ENCODE results near the gene SMAD5.

DNA sequence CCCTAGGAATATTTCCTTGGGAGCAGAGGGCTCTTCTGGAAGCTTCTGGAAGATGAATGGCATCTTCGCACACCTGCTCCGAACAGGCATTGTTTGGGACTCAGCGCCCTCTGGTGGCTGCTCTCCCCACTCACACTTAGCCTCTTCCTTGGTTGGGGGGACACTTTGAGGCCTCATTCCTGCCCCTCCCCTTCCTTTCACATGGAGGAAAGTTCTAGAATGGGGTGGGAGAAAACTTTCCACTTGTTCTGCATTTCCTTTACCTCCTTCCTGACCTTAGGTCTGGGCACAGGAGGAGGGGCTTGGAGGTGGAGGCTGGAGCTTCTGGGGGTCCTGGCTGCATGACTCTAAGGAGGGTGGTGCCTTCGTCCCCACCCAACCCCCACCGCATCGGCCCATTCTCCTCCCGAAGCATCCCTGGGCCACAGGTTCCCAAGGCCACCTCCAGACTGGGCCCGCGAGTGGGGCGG, 79.6 kb downstream of the SMAD5 start:
- TF ChIP-seq, protein P1, sequence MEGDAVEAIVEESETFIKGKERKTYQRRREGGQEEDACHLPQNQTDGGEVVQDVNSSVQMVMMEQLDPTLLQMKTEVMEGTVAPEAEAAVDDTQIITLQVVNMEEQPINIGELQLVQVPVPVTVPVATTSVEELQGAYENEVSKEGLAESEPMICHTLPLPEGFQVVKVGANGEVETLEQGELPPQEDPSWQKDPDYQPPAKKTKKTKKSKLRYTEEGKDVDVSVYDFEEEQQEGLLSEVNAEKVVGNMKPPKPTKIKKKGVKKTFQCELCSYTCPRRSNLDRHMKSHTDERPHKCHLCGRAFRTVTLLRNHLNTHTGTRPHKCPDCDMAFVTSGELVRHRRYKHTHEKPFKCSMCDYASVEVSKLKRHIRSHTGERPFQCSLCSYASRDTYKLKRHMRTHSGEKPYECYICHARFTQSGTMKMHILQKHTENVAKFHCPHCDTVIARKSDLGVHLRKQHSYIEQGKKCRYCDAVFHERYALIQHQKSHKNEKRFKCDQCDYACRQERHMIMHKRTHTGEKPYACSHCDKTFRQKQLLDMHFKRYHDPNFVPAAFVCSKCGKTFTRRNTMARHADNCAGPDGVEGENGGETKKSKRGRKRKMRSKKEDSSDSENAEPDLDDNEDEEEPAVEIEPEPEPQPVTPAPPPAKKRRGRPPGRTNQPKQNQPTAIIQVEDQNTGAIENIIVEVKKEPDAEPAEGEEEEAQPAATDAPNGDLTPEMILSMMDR (conservative IDR thresholded peaks at IDR 0.05): peak; percentile 90
- TF ChIP-seq ZFX (IDR thresholded peaks at IDR 0.05): no peak
